HEK293T (cell line): ENCODE data around the gene UBXN11.

Experiments
- CTBP1 ChIP-seq: fragments of 450-650 bp; IDR thresholded peaks from 2 replicates; pipeline ENCODE4 v1.6.1; 2016; ENCODE audit warnings: borderline replicate concordance
- FOXK2 ChIP-seq: fragments of 450-650 bp; IDR thresholded peaks from 2 replicates; pipeline ENCODE4 v1.6.1; 2016; ENCODE audit warnings: mild to moderate bottlenecking
- SP1 ChIP-seq: fragments of 450-650 bp; IDR thresholded peaks from 2 replicates; pipeline ENCODE4 v1.6.1; 2017
- SUZ12 ChIP-seq: fragments of 450-650 bp; IDR thresholded peaks from 2 replicates; pipeline ENCODE4 v1.6.1; 2016; ENCODE audit warnings: mild to moderate bottlenecking
- TARDBP ChIP-seq: fragments of 450-650 bp; IDR thresholded peaks from 2 replicates; pipeline ENCODE4 v1.6.1; 2016
- ZNF384 ChIP-seq: fragments of 450-650 bp; IDR thresholded peaks from 2 replicates; pipeline ENCODE4 v1.6.1; 2016

GRCh38 chr1:26269198-26269550 is 37.3 kb downstream of the UBXN11 start:
- TF ChIP-seq SP1 = no peak
- TF ChIP-seq FOXK2 = no peak
- TF ChIP-seq CTBP1 = no peak
- no peak for TF ChIP-seq TARDBP
- no peak for TF ChIP-seq ZNF384
- TF ChIP-seq SUZ12 = no peak
